Mesendoderm (in vitro differentiated cells): ENCODE data around the gene SDK2.
A peak's percentile ranks its signal among the peaks of the same experiment; 100 is the strongest.

Experiments used
- DNase-seq: peaks from one replicate; pipeline ENCODE4 v3.0.0; 2013
- H2AK5ac ChIP-seq: 2 replicates; pipeline ENCODE4 v1.6.1; 2013; ENCODE audit warnings: low read length, inconsistent platforms
- H2BK120ac ChIP-seq: 2 replicates; pipeline ENCODE4 v1.6.1; 2013; ENCODE audit warnings: low read depth, mild to moderate bottlenecking, low read length, moderate library complexity, mixed read lengths
- H2BK15ac ChIP-seq: replicated peaks from 2 replicates; pipeline ENCODE4 v1.6.1; 2013; ENCODE audit warnings: low read depth, mild to moderate bottlenecking, moderate library complexity
- H2BK5ac ChIP-seq: 2 replicates; pipeline ENCODE4 v1.6.1; 2013; ENCODE audit warnings: low read length, inconsistent platforms
- H3K18ac ChIP-seq: 2 replicates; pipeline ENCODE4 v1.6.1; 2013; ENCODE audit warnings: mild to moderate bottlenecking, low read length, mixed read lengths
- H3K23ac ChIP-seq: one replicate; pipeline ENCODE4 v1.6.1; 2013; ENCODE audit warnings: low read length
- H3K27ac ChIP-seq: 2 replicates; pipeline ENCODE4 v1.5.1; 2013; ENCODE audit warnings: low read depth, mild to moderate bottlenecking, inconsistent platforms, low read length, moderate library complexity
- H3K27me3 ChIP-seq: 2 replicates; pipeline ENCODE4 v1.6.1; 2013; ENCODE audit warnings: low read length, control low read depth, mild to moderate bottlenecking, inconsistent platforms; ENCODE audit not compliant: insufficient read depth, poor library complexity
- H3K36me3 ChIP-seq: 2 replicates; pipeline ENCODE4 v1.6.1; 2013; ENCODE audit warnings: low read length, inconsistent platforms; ENCODE audit not compliant: control insufficient read depth, insufficient read depth
- H3K4ac ChIP-seq: one replicate; pipeline ENCODE4 v1.6.1; 2013; ENCODE audit warnings: low read depth, mild to moderate bottlenecking, low read length, moderate library complexity
- H3K4me1 ChIP-seq: 2 replicates; pipeline ENCODE4 v1.6.1; 2013; ENCODE audit warnings: low read depth, low read length, inconsistent platforms; ENCODE audit not compliant: control insufficient read depth
- H3K4me2 ChIP-seq: 2 replicates; pipeline ENCODE4 v1.6.1; 2013; ENCODE audit warnings: low read length
- H3K4me3 ChIP-seq: 2 replicates; pipeline ENCODE4 v1.5.1; 2013; ENCODE audit warnings: mild to moderate bottlenecking, low read length
- H3K56ac ChIP-seq: one replicate; pipeline ENCODE4 v1.6.1; 2013; ENCODE audit warnings: low read length
- H3K79me1 ChIP-seq: 2 replicates; pipeline ENCODE4 v1.6.1; 2013; ENCODE audit warnings: low read length, inconsistent platforms
- H3K79me2 ChIP-seq: 2 replicates; pipeline ENCODE4 v1.6.1; 2013; ENCODE audit warnings: mild to moderate bottlenecking, low read length; ENCODE audit not compliant: control insufficient read depth, insufficient read depth
- H3K9ac ChIP-seq: 2 replicates; pipeline ENCODE4 v1.6.1; 2013; ENCODE audit warnings: low read length, inconsistent platforms
- H4K5ac ChIP-seq: one replicate; pipeline ENCODE4 v1.6.1; 2013; ENCODE audit warnings: low read length
- H4K8ac ChIP-seq: one replicate; pipeline ENCODE4 v1.6.1; 2013; ENCODE audit warnings: low read depth, mild to moderate bottlenecking, control low read depth, low read length, moderate library complexity
- WGBS: extraction: QIAGEN DNeasy Blood & Tissue Kit; methylation state at CpG from one replicate; pipeline ENCODE4 v1.1.7; 2013; ENCODE audit warnings: low lambda C conversion rate, missing lambda C conversion rate; ENCODE audit not compliant: insufficient coverage; ENCODE audit errors: extremely low coverage; 5-methylcytosine and 5-hydroxymethylcytosine counted together

SDK2 gene

DNA sequence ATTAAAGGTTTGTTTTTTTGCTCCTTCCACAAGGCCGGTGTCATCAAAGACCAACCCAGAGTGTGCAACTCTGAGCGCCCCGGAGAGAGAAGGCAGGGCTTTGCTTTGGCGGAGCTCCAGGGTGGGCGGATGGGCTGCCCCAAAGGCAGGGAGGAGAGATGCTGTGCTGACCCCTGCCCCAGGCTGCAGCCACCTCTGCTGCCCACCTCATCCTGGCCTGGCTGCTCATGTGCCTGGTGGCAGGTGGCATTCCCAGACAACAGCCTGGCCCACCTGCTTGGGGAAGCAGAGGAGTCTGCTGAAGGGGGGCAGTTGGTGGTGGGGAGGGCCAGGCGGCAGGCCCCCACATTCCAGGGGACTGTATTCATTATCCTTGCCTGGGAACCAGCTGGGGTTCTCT is 122.1 kb downstream of the SDK2 start:
- H3K79me2 ChIP-seq: no peaks in the 10 kb centered on the region
- no peak overlapping the region for H2BK5ac ChIP-seq
- H3K4me1 ChIP-seq: no peaks in the 10 kb centered on the region
- no peaks in the 10 kb centered on the region for H3K27me3 ChIP-seq
- no peak overlapping the region for H2AK5ac ChIP-seq
- H3K56ac ChIP-seq: no peak overlapping the region
- H3K27ac ChIP-seq: no peak overlapping the region
- no peaks in the 10 kb centered on the region for H3K79me1 ChIP-seq
- no peak overlapping the region for H2BK15ac ChIP-seq
- H3K9ac ChIP-seq: no peak overlapping the region
- no peaks in the 10 kb centered on the region for H3K36me3 ChIP-seq
- H3K4me2 ChIP-seq: no peak overlapping the region
- WGBS: no CpG with 5 or more reads among the region's 6 CpGs
- no peak overlapping the region for H3K23ac ChIP-seq
- H4K5ac ChIP-seq: no peak overlapping the region
- H3K18ac ChIP-seq: no peak overlapping the region
- DNase-seq: no peak
- no peak overlapping the region for H4K8ac ChIP-seq
- no peak overlapping the region for H3K4ac ChIP-seq
- no peak overlapping the region for H2BK120ac ChIP-seq
- H3K4me3 ChIP-seq: no peak overlapping the region

DNA sequence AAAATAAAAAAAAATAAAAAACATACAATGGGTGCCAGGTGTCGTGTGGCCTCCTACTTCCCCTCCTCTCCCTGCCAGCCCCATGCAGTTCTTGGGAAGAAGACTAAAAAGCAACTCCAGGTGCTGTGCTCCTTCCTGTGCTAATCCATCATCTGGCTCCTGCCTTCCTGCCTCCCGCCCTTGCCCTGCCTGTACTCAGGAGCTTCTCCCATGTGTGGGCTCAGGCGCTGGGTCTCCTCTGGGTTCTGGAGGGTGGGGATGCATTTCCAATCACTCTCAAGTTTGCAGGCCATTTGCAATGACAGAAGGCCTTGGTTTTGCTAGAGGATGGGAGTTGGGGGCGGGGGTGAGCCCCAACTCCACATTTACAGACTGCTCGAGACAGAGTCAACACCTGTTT is 122.9 kb downstream of the SDK2 start:
- DNase-seq: no peak
- H3K4ac ChIP-seq: no peak overlapping the region
- no peaks in the 10 kb centered on the region for H3K79me2 ChIP-seq
- no peak overlapping the region for H4K8ac ChIP-seq
- H2BK120ac ChIP-seq: no peak overlapping the region
- no peak overlapping the region for H3K18ac ChIP-seq
- H3K56ac ChIP-seq: no peak overlapping the region
- no peak overlapping the region for H2BK5ac ChIP-seq
- no peak overlapping the region for H3K23ac ChIP-seq
- no peaks in the 10 kb centered on the region for H3K4me1 ChIP-seq
- no peaks in the 10 kb centered on the region for H3K79me1 ChIP-seq
- WGBS: no CpG with 5 or more reads among the region's 5 CpGs
- H3K4me3 ChIP-seq: no peak overlapping the region
- no peak overlapping the region for H4K5ac ChIP-seq
- H2BK15ac ChIP-seq: no peak overlapping the region
- H3K4me2 ChIP-seq: no peak overlapping the region
- no peak overlapping the region for H2AK5ac ChIP-seq
- H3K27ac ChIP-seq: no peak overlapping the region
- H3K36me3 ChIP-seq: no peaks in the 10 kb centered on the region
- H3K27me3 ChIP-seq: no peaks in the 10 kb centered on the region
- H3K9ac ChIP-seq: no peak overlapping the region

DNA sequence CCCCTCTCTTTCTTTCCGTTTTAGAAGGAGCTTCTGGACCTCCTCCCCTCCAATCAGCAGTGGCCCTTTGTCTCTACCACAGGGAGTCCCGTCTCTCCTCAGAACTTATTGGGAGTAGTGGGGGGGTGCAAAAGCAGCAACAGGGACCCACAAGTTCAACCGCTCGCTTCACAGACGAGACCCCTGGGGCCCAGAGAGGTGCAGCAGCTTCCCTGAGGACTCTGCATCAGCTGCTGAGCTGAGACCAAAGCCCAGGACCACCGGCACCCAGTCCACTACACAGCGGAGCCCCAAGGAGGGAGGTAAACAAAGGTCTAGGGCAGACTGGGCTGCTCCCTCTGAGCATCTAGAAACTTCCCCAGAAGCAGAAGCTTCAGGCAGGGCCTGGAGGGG is 123.9 kb downstream of the SDK2 start:
- Histone ChIP-seq H3K4me1 (no peaks in the 10 kb centered on the region), H3K27ac (no peak overlapping the region)

GRCh38 chr17:73519714-73520368 is 124.4 kb downstream of the SDK2 start:
- Histone ChIP-seq H3K4me1 (no peaks in the 10 kb centered on the region), H2BK120ac (no peak overlapping the region), H3K23ac (no peak overlapping the region), H3K79me2 (no peaks in the 10 kb centered on the region), H3K4me3 (no peak overlapping the region), H4K8ac (no peak overlapping the region), H3K56ac (peak overlapping the region; percentile 31), H3K18ac (no peak overlapping the region), H2AK5ac (no peak overlapping the region), H3K36me3 (no peaks in the 10 kb centered on the region), H3K4ac (no peak overlapping the region), H3K9ac (no peak overlapping the region), H3K27ac (no peak overlapping the region), H3K27me3 (no peaks in the 10 kb centered on the region), H3K4me2 (no peak overlapping the region), H4K5ac (no peak overlapping the region), H2BK5ac (no peak overlapping the region), H2BK15ac (no peak overlapping the region), H3K79me1 (no peaks in the 10 kb centered on the region)
- WGBS: no CpG with 5 or more reads among the region's 22 CpGs
- DNase-seq: no peak

More for the DNA sequence above, 123.9 kb downstream of the SDK2 start:
- Histone ChIP-seq H3K23ac (no peak overlapping the region), H4K5ac (no peak overlapping the region), H3K4me2 (no peak overlapping the region), H3K79me2 (no peaks in the 10 kb centered on the region), H2AK5ac (no peak overlapping the region), H3K4me3 (no peak overlapping the region), H3K36me3 (no peaks in the 10 kb centered on the region), H3K56ac (peak overlapping the region; percentile 31), H4K8ac (no peak overlapping the region), H2BK15ac (no peak overlapping the region), H3K27me3 (no peaks in the 10 kb centered on the region), H2BK120ac (no peak overlapping the region), H3K9ac (no peak overlapping the region), H2BK5ac (no peak overlapping the region), H3K4ac (no peak overlapping the region), H3K18ac (no peak overlapping the region), H3K79me1 (no peaks in the 10 kb centered on the region)
- no peak for DNase-seq
- WGBS: no CpG with 5 or more reads among the region's 7 CpGs

GRCh38 chr17:73519011-73519410 is 125.2 kb downstream of the SDK2 start:
- H2BK5ac ChIP-seq: no peak overlapping the region
- no peak overlapping the region for H3K4ac ChIP-seq
- DNase-seq: no peak

GRCh38 chr17:73516431-73516830 is 127.8 kb downstream of the SDK2 start:
- Histone ChIP-seq H3K4ac (no peak overlapping the region), H3K9ac (no peak overlapping the region), H3K23ac (no peak overlapping the region), H3K18ac (no peak overlapping the region), H4K8ac (no peak overlapping the region), H3K79me2 (no peaks in the 10 kb centered on the region), H3K27ac (no peak overlapping the region), H4K5ac (no peak overlapping the region), H3K4me2 (no peak overlapping the region), H3K4me1 (no peaks in the 10 kb centered on the region), H3K56ac (no peak overlapping the region), H2BK120ac (no peak overlapping the region), H3K27me3 (no peaks in the 10 kb centered on the region), H2AK5ac (no peak overlapping the region), H2BK15ac (no peak overlapping the region), H3K4me3 (no peak overlapping the region), H2BK5ac (no peak overlapping the region), H3K36me3 (no peaks in the 10 kb centered on the region), H3K79me1 (no peaks in the 10 kb centered on the region)
- no peak for DNase-seq
- WGBS: no CpG with 5 or more reads among the region's 11 CpGs

More at GRCh38 chr17:73519011-73519410, 125.2 kb downstream of the SDK2 start:
- no peaks in the 10 kb centered on the region for H3K79me2 ChIP-seq
- H4K5ac ChIP-seq: no peak overlapping the region
- H3K27ac ChIP-seq: no peak overlapping the region
- H3K36me3 ChIP-seq: no peaks in the 10 kb centered on the region
- H3K18ac ChIP-seq: no peak overlapping the region
- no peaks in the 10 kb centered on the region for H3K27me3 ChIP-seq
- H3K4me3 ChIP-seq: no peak overlapping the region
- no peak overlapping the region for H3K23ac ChIP-seq
- no peak overlapping the region for H3K56ac ChIP-seq
- H3K79me1 ChIP-seq: no peaks in the 10 kb centered on the region
- WGBS: no CpG with 5 or more reads among the region's 6 CpGs
- no peak overlapping the region for H3K4me2 ChIP-seq
- no peak overlapping the region for H2AK5ac ChIP-seq
- H3K9ac ChIP-seq: no peak overlapping the region
- no peak overlapping the region for H2BK15ac ChIP-seq
- H2BK120ac ChIP-seq: no peak overlapping the region
- no peaks in the 10 kb centered on the region for H3K4me1 ChIP-seq
- no peak overlapping the region for H4K8ac ChIP-seq
